CD4-positive, alpha-beta memory T cell (primary cell): ENCODE results near the gene A3GALT2. TPM values are rescaled to one million over a fixed set of nuclear protein-coding genes. Genes with fewer than 3 reads are reported as not detected.
"Not testable (repeated sequence)": the region's sequence is repeated elsewhere in the genome, so short reads cannot be mapped to it uniquely, and the experiment has no call there.

Experiments
- CTCF ChIA-PET: fragments of 350-600 bp; sonication (Branson Sonifier 250); formaldehyde crosslinking; loops from one replicate; lab custom pipeline; 2021; ENCODE audit warnings: inconsistent platforms; ENCODE audit not compliant: partially characterized antibody; lab: Charles Lee
- POLR2A ChIA-PET: fragments of 350-600 bp; sonication (Branson Sonifier 250); formaldehyde crosslinking; loops from one replicate; lab custom pipeline; 2021; ENCODE audit not compliant: partially characterized antibody; lab: Charles Lee
- DNase-seq, 5 donors: peaks; one replicate each; pipeline versions ENCODE4 v3.0.0 to v3.0.0-alpha.2; 2020 to 2022; ENCODE audit warnings: mixed read lengths in 1 of 5
- H3K27ac ChIP-seq: one replicate; pipeline ENCODE4 v1.7.0; 2013; ENCODE audit warnings: low read depth, low read length
- H3K27me3 ChIP-seq: 2 replicates; pipeline ENCODE4 v1.7.0; 2013; ENCODE audit warnings: mild to moderate bottlenecking, low read length, moderate library complexity; ENCODE audit not compliant: insufficient read depth
- H3K36me3 ChIP-seq: 2 replicates; pipeline ENCODE4 v1.7.0; 2013; ENCODE audit warnings: mild to moderate bottlenecking, low read length, moderate library complexity; ENCODE audit not compliant: insufficient read depth
- H3K4me1 ChIP-seq: 2 replicates; pipeline ENCODE4 v1.7.0; 2013; ENCODE audit warnings: mild to moderate bottlenecking, low read length, moderate library complexity; ENCODE audit not compliant: insufficient read depth
- H3K4me3 ChIP-seq, 2 donors: one replicate each; pipeline ENCODE4 v1.7.0; 2013; ENCODE audit warnings: low read length in 2 of 2, mild to moderate bottlenecking in 1 of 2
- H3K9me3 ChIP-seq, 2 donors: one replicate each; pipeline ENCODE4 v1.7.0; 2013; ENCODE audit warnings: low read length in 2 of 2, control low read depth in 1 of 2; ENCODE audit not compliant: control insufficient read depth in 1 of 2
- H3K27ac Mint-ChIP-seq, 7 donors: one replicate each; pipeline ENCODE4 v1.8.0; 2020 to 2021; ENCODE audit warnings: mixed read lengths in 7 of 7, mild to moderate bottlenecking in 6 of 7, inconsistent platforms in 3 of 7, moderate library complexity in 3 of 7
- H3K27me3 Mint-ChIP-seq, 2 donors: one replicate each; pipeline ENCODE4 v1.8.0; 2020 to 2021; ENCODE audit warnings: mixed read lengths in 2 of 2
- H3K36me3 Mint-ChIP-seq, 2 donors: one replicate each; pipeline ENCODE4 v1.8.0; 2020 to 2021; ENCODE audit warnings: mixed read lengths in 2 of 2, inconsistent platforms in 1 of 2, mild to moderate bottlenecking in 1 of 2
- H3K4me1 Mint-ChIP-seq, 4 donors: one replicate each; pipeline ENCODE4 v1.8.0; 2020 to 2021; ENCODE audit warnings: mixed read lengths in 4 of 4, mild to moderate bottlenecking in 1 of 4
- H3K4me3 Mint-ChIP-seq, 8 donors: one replicate each; pipeline ENCODE4 v1.8.0; 2020 to 2021; ENCODE audit warnings: mixed read lengths in 8 of 8, mild to moderate bottlenecking in 7 of 8, moderate library complexity in 6 of 8, inconsistent platforms in 3 of 8
- H3K9me3 Mint-ChIP-seq, 8 donors: one replicate each; pipeline ENCODE4 v1.8.0; 2020 to 2021; ENCODE audit warnings: mixed read lengths in 8 of 8, mild to moderate bottlenecking in 5 of 8, inconsistent platforms in 3 of 8, moderate library complexity in 1 of 8
- intact Hi-C: fragments of 100-400 bp; cut with micrococcal nuclease; formaldehyde crosslinking; loops from one replicate; pipeline ENCODE4 v1.15.1; 2023
- polyA plus RNA-seq, 2 donors: library from polyadenylated mRNA; unstranded; fragments of 300-500 nt; fragmentation: Illumina TruSeq; gene quantifications; one replicate each; pipeline ENCODE4 v1.2.3, GENCODE V29; 2021
- total RNA-seq, 2 experiments: library from RNA; stranded (reverse); gene quantifications; one replicate each; pipeline ENCODE4 v1.2.3, GENCODE V29; 2021

The A3GALT2 gene
- total and polyA plus RNA-seq, 4 experiments from 2014 or later: not detected

DNA sequence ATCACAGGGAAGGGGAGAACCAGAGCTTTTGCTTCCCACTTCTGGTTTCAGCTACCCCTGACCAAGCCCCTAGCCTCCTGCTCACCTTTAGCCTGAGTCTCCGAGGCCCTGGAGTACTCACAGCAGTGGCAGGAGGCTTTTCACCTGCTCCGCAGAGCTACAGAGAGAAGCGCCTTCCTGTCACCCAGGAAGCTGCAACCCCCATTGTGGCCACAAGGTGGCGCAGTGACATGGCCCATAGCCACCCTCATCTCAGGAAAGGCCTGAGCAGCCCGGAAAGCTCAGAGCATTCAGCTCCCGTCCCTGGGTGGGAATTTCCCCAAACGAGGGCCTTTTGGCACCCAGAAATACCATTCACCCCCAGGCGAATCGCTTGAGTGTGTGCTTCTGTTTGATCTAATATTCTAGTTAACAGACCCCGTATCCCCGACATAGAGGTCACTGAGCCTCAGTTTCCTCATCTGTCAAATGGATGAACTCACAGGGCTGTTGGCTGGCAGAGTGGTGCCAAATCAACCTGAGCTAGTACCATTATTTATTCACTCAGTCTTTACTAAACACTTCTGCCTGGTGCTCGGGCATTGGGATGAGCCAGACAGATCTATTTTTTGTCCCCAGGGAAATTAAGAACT, 25.3 kb downstream of the A3GALT2 start:
- Histone ChIP-seq H3K27me3 (no peaks in the 10 kb centered on the region), H3K9me3 (no peaks in the 10 kb centered on the region), H3K27ac (no peak overlapping the region), H3K4me1 (peaks cover 12% of the 10 kb centered on the region), H3K4me3 (no peak overlapping the region), H3K36me3 (peaks cover 6% of the 10 kb centered on the region)
- Mint-ChIP-seq H3K27ac (peak overlapping the region in 3 of 7 donors; percentile 41 to 72 (median 52)), H3K4me3 (no peak overlapping the region), H3K9me3 (peaks cover 0 to 3% (median 0%) of the 10 kb centered on the region in 8 donors), H3K4me1 (peaks cover 7 to 22% (median 12%) of the 10 kb centered on the region in 4 donors), H3K27me3 (no peaks in the 10 kb centered on the region), H3K36me3 (peaks cover 14 to 32% of the 10 kb centered on the region in 2 donors)
- intact Hi-C loops: loop anchor here (1.0 to 5.0 kb wide), 6 partner anchors 52 to 363 kb away; no protein-coding TSS in a partner anchor
- ChIA-PET CTCF (interaction anchor here (0.6 to 7.6 kb wide), 44 partner anchors 9 to 239 kb away, joined by 3 to 179 read pairs (median 5); partner anchors contain the start of genes TRIM62 and ZSCAN20), POLR2A (interaction anchor here (0.9 to 1.1 kb wide), 2 partner anchors 54 to 71 kb away, joined by 3 to 6 read pairs; no protein-coding TSS in a partner anchor)
- DNase-seq: peak; percentile 76 to 83 (median 80)

DNA sequence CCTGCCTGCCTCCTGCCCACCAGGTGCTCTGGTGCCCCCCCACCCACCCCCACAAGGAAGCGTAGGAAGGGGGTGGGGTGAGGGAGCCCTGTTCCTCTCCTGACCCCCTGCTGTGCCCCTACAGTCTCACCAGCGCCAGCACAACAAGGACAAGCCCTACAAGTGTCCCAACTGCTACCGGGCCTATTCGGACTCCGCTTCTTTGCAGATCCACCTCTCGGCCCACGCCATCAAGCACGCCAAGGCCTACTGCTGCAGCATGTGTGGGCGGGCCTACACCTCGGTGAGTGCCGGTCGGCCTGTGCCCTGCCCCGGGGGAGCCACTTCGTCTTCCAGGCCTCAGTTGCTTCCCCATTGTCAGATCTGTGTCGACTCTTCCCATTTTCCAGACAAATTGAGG, 25.9 kb downstream of the A3GALT2 start:
- ChIA-PET POLR2A (interaction anchor here (1.1 kb wide), 1 partner anchor 55 kb away, joined by 6 read pairs; no protein-coding TSS in a partner anchor), CTCF (interaction anchor here (0.6 to 7.6 kb wide), 39 partner anchors 9 to 238 kb away, joined by 3 to 179 read pairs (median 6); partner anchors contain the start of genes TRIM62 and ZSCAN20)
- Mint-ChIP-seq H3K27me3 (no peaks in the 10 kb centered on the region), H3K4me1 (peaks cover 7 to 22% (median 12%) of the 10 kb centered on the region in 4 donors), H3K36me3 (peaks cover 10 to 32% of the 10 kb centered on the region in 2 donors), H3K27ac (peak overlapping the region in 2 of 7 donors; percentile 19 to 52), H3K4me3 (no peak overlapping the region), H3K9me3 (peaks cover 0 to 3% (median 0%) of the 10 kb centered on the region in 8 donors)
- DNase-seq: no peak
- Histone ChIP-seq H3K4me3 (no peak overlapping the region), H3K4me1 (peaks cover 12% of the 10 kb centered on the region), H3K9me3 (no peaks in the 10 kb centered on the region), H3K27me3 (no peaks in the 10 kb centered on the region), H3K27ac (no peak overlapping the region), H3K36me3 (peaks cover 6% of the 10 kb centered on the region)
- intact Hi-C loops: loop anchor here (1.0 to 5.0 kb wide), 6 partner anchors 52 to 363 kb away; no protein-coding TSS in a partner anchor

DNA sequence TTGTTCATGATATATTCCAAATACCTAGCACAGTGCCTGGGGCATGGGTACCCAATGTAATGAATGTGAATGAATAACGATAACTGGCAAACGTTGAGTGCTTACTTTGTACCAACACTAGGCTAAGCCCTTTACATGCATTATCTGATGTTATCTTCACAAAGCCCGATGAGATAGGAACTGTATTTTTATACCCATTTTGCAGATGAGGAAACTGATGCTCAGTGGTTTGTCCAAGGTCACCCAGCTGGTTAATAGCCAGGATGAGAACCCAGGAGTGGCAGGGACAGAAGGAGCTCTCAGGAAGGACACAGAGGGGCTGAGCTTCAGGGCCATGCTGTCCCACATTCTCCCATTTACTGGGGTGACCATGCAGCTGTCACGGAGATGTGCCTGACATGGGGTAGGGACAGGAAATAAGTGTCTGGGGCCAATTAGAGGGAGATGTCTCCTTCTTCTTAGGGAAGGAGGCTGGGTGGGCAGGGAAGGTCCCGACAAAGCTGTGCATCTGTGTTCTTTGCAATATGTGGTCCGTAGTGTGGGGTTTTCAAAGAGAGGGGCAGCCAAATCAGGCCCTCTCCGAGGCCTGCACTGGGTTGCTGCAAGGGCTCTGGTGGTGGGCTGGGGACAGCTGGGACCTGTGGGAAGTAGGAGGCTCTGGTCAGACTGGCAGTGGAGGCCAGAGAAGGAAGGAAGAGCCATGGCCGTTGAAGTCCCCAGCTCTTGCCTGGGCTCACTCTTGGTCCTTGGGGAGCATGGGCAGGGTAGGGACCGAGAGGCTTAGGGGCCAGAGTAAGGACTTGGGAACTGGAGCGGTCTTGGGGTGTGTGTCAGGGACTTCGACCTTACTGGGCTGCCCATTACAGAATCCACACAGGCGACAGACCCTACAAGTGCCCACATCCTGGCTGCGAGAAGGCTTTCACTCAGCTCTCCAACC, 26.6 kb downstream of the A3GALT2 start:
- Mint-ChIP-seq H3K4me3 (no peak overlapping the region), H3K36me3 (peaks cover 15 to 36% of the 10 kb centered on the region in 2 donors), H3K27ac (peak overlapping the region in 1 of 7 donors; percentile 48), H3K27me3 (no peaks in the 10 kb centered on the region), H3K4me1 (peaks cover 7 to 22% (median 12%) of the 10 kb centered on the region in 4 donors), H3K9me3 (peaks cover 0 to 3% (median 0%) of the 10 kb centered on the region in 8 donors)
- CTCF ChIA-PET: interaction anchor here (0.6 to 7.6 kb wide), 18 partner anchors 10 to 210 kb away, joined by 3 to 179 read pairs (median 8); partner anchors contain the start of gene ZSCAN20
- Histone ChIP-seq H3K27me3 (no peaks in the 10 kb centered on the region), H3K36me3 (peaks cover 6% of the 10 kb centered on the region), H3K4me3 (no peak overlapping the region), H3K9me3 (no peaks in the 10 kb centered on the region), H3K4me1 (peaks cover 12% of the 10 kb centered on the region), H3K27ac (no peak overlapping the region)
- POLR2A ChIA-PET: interaction anchor here (1.1 kb wide), 1 partner anchor 56 kb away, joined by 6 read pairs; no protein-coding TSS in a partner anchor
- DNase-seq: no peak
- intact Hi-C loops: loop anchor here (1.0 to 5.0 kb wide), 6 partner anchors 53 to 362 kb away; no protein-coding TSS in a partner anchor

DNA sequence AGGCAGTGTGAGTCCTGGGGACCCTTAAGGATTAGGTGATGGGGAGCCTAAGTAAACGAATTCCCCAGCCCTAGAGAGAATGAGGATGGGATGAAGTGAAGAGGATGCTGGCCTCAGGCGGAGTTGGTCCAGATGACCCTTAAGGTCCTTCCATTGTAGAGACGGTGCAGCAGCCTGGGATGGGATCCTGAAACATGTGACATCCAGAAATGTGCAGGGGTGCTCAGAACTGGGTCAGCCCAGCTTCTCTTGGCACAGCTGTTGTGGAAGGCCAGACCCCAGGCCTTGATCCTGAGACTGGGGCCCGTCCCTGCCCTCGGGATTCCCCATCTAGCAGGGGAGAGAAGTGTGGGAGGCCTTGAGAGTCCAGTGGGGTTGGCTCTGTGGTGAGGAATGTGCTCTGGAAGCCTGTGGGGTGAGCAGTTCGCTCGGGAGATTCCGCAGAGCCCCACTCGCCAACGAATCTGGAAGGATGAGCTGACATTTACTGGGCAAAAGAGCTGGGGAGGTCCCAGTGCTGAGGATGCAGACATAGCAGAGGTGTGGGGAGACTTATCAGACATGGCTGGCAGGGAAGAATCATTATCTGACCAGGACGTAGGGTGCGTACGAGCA, 28.1 kb downstream of the A3GALT2 start:
- no peaks in the 10 kb centered on the region for H3K27me3 Mint-ChIP-seq

DNA sequence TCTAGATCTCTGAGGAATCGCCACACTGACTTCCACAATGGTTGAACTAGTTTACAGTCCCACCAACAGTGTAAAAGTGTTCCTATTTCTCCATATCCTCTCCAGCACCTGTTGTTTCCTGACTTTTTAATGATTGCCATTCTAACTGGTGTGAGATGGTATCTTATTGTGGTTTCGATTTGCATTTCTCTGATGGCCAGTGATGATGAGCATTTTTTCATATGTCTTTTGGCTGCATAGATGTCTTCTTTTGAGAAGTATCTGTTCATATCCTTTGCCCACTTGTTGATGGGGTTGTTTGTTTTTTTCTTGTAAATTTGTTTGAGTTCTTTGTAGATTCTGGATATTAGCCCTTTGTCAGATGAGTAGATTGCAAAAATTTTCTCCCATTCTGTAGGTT, 30.3 kb downstream of the A3GALT2 start:
- Mint-ChIP-seq H3K36me3 (peaks cover 22 to 42% of the 10 kb centered on the region in 2 donors), H3K27ac (peak overlapping the region in 1 of 7 donors; percentile 24), H3K4me1 (peaks cover 3 to 15% (median 4%) of the 10 kb centered on the region in 4 donors)
- POLR2A ChIA-PET, H3K4me3 Mint-ChIP-seq, intact Hi-C loops, CTCF ChIA-PET, H3K4me3 ChIP-seq, DNase-seq, H3K27ac ChIP-seq, H3K27me3 Mint-ChIP-seq, H3K9me3 Mint-ChIP-seq, H3K9me3 ChIP-seq, H3K27me3 ChIP-seq, H3K36me3 ChIP-seq, H3K4me1 ChIP-seq: not testable (repeated sequence)

More for the DNA sequence above, 28.1 kb downstream of the A3GALT2 start:
- Mint-ChIP-seq H3K36me3 (peaks cover 22 to 44% of the 10 kb centered on the region in 2 donors), H3K9me3 (peaks cover 0 to 4% (median 0%) of the 10 kb centered on the region in 8 donors), H3K4me1 (peaks cover 3 to 18% (median 7%) of the 10 kb centered on the region in 4 donors), H3K27ac (peak overlapping the region in 3 of 7 donors; percentile 60 to 81 (median 61)), H3K4me3 (no peak overlapping the region)
- Histone ChIP-seq H3K36me3 (peaks cover 6% of the 10 kb centered on the region), H3K4me3 (no peak overlapping the region), H3K27ac (no peak overlapping the region), H3K4me1 (peaks cover 7% of the 10 kb centered on the region), H3K27me3 (no peaks in the 10 kb centered on the region), H3K9me3 (no peaks in the 10 kb centered on the region)
- intact Hi-C loops: no loop called here
- CTCF ChIA-PET: interaction anchor here (0.6 to 7.6 kb wide), 2 partner anchors 75 to 180 kb away, joined by 3 to 179 read pairs; no protein-coding TSS in a partner anchor
- DNase-seq: no peak
- POLR2A ChIA-PET: no interaction called here

DNA sequence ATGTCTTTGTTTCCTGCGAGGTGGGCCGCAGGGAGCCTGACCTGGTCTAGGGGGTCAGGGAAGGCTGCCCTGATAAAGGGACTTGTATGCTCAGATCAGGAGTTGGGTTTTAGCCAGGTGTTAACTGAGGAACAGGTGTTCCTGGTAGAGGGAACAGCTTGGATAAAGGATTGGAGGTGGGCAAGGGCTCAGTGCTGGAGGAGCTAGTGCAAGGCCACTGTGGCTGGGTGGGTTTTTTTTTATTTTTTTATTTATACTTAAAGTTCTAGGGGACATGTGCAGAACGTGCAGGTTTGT, 31.1 kb downstream of the A3GALT2 start:
- ChIA-PET POLR2A (no interaction called here), CTCF (no interaction called here)
- intact Hi-C loops: no loop called here
- Mint-ChIP-seq H3K27ac (no peak overlapping the region), H3K27me3 (no peaks in the 10 kb centered on the region), H3K4me1 (peaks cover 0 to 10% (median 4%) of the 10 kb centered on the region in 4 donors), H3K4me3 (no peak overlapping the region), H3K36me3 (peaks cover 22 to 38% of the 10 kb centered on the region in 2 donors), H3K9me3 (peaks cover 0 to 3% (median 0%) of the 10 kb centered on the region in 8 donors)
- Histone ChIP-seq H3K27ac (no peak overlapping the region), H3K9me3 (no peaks in the 10 kb centered on the region), H3K4me1 (no peaks in the 10 kb centered on the region), H3K4me3 (no peak overlapping the region), H3K27me3 (no peaks in the 10 kb centered on the region), H3K36me3 (no peaks in the 10 kb centered on the region)
- no peak for DNase-seq
